Suprapubic skin (tissue), 4 donors: ENCODE results near the gene PRKN. TPM values are rescaled to one million over a fixed set of nuclear protein-coding genes. Genes with fewer than 3 reads are reported as not detected.

ENCODE experiments used
- DNase-seq, 2 donors: peaks; one replicate each; pipeline ENCODE4 v3.0.0-alpha.2; 2019; ENCODE audit warnings: low spot score in 2 of 2
- H3K27ac ChIP-seq: fragments of 200-600 bp; sonication (generic); one replicate; pipeline ENCODE4 v1.5.1; 2019
- H3K27me3 ChIP-seq: fragments of 200-600 bp; sonication (generic); one replicate; pipeline ENCODE4 v1.5.1; 2019
- H3K36me3 ChIP-seq: fragments of 200-600 bp; sonication (generic); one replicate; pipeline ENCODE4 v1.5.1; 2019
- H3K4me1 ChIP-seq: fragments of 200-600 bp; sonication (generic); one replicate; pipeline ENCODE4 v1.5.1; 2019
- H3K4me3 ChIP-seq: fragments of 200-600 bp; sonication (generic); one replicate; pipeline ENCODE4 v1.5.1; 2019; ENCODE audit warnings: mild to moderate bottlenecking
- H3K9me3 ChIP-seq: fragments of 200-600 bp; sonication (generic); one replicate; pipeline ENCODE4 v1.5.1; 2019
- EP300 ChIP-seq: sonication (generic); formaldehyde crosslinking; IDR thresholded peaks from one replicate; pipeline ENCODE4 v1.6.1; 2017; ENCODE audit warnings: antibody characterized with exemption
- POLR2A ChIP-seq, 2 donors: fragments of 450-650 bp; IDR thresholded peaks; one replicate each; pipeline ENCODE4 v1.6.1; 2017; ENCODE audit warnings: antibody characterized with exemption in 2 of 2, mild to moderate bottlenecking in 2 of 2, moderate library complexity in 2 of 2
- POLR2AphosphoS5 ChIP-seq, 3 donors: sonication (generic); formaldehyde crosslinking; IDR thresholded peaks; one replicate each; pipeline ENCODE4 v1.6.1; 2017; ENCODE audit warnings: antibody characterized with exemption in 3 of 3
- WGBS: methylation state at CpG from one replicate; pipeline ENCODE4 v1.1.5; 2018; 5-methylcytosine and 5-hydroxymethylcytosine counted together
- total RNA-seq, 4 donors: library from RNA; depleted of rRNA; stranded (reverse); fragments of >200 nt; gene quantifications; one replicate each; pipeline ENCODE4 v1.1.0, GENCODE V29; 2016
- TF ChIP-seq, protein P1 (sequence below), 2 donors: fragments of 200-600 bp in 1 of 2; fragments of 450-650 bp in 1 of 2; sonication (generic) in 1 of 2; IDR thresholded peaks; one replicate each; pipeline ENCODE4 v1.5.1; 2016 to 2019; ENCODE audit warnings: antibody characterized with exemption in 2 of 2, mild to moderate bottlenecking in 1 of 2, moderate library complexity in 1 of 2

PRKN gene
- total RNA-seq, 4 donors from 2014 or later = 7.2 to 22.8 (median 14.4) TPM

DNA sequence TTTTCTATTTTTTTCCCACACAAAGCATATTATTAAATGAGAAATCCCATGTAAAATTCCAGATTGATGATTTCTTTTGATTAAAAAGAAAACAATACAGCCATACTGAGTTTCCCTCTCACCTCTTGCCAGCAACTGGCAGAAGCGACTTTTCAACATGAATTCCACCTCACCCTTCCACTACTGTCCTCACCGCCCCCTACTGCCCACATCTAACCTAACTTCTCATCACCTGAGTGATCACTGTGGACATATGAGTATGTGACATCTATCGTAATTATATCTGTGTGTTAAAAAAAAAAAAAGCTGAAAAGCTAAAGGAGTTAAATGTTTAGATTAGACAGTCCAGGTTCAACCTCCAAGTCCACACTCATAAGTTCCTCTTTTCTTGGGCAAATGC lies 528.6 kb downstream of the PRKN start:
- Histone ChIP-seq H3K27ac (no peak overlapping the region), H3K27me3 (no peaks in the 10 kb centered on the region), H3K4me1 (peaks cover 2% of the 10 kb centered on the region), H3K9me3 (no peaks in the 10 kb centered on the region), H3K36me3 (no peaks in the 10 kb centered on the region), H3K4me3 (no peak overlapping the region)
- no peak for TF ChIP-seq EP300
- WGBS = 92% methylated on average over 3 of the region's 3 CpGs
- DNase-seq = no peak

DNA sequence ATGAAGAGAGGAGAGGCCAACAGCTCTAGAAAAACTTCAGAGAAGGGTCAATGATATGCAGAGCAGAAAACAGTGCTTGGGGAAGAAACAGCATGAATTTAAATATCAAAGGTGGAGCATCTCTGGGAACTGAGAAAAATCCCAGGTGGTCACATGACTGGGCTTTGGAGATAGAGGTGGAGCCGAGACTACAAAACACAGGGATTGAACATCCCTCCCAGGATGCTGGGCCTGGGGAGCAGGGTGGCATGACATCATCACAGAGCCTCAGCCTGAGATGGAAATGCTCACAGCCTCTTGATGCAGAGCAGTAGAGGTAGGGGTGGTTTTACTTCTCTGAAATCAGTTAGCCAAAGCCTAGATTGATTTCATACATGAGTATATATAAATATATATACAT lies 529.5 kb downstream of the PRKN start:
- H3K4me3 ChIP-seq = no peak overlapping the region
- H3K27ac ChIP-seq = no peak overlapping the region
- no peaks in the 10 kb centered on the region for H3K36me3 ChIP-seq
- H3K27me3 ChIP-seq = no peaks in the 10 kb centered on the region
- H3K9me3 ChIP-seq = no peaks in the 10 kb centered on the region
- H3K4me1 ChIP-seq = peaks cover 2% of the 10 kb centered on the region
- TF ChIP-seq, protein P1, sequence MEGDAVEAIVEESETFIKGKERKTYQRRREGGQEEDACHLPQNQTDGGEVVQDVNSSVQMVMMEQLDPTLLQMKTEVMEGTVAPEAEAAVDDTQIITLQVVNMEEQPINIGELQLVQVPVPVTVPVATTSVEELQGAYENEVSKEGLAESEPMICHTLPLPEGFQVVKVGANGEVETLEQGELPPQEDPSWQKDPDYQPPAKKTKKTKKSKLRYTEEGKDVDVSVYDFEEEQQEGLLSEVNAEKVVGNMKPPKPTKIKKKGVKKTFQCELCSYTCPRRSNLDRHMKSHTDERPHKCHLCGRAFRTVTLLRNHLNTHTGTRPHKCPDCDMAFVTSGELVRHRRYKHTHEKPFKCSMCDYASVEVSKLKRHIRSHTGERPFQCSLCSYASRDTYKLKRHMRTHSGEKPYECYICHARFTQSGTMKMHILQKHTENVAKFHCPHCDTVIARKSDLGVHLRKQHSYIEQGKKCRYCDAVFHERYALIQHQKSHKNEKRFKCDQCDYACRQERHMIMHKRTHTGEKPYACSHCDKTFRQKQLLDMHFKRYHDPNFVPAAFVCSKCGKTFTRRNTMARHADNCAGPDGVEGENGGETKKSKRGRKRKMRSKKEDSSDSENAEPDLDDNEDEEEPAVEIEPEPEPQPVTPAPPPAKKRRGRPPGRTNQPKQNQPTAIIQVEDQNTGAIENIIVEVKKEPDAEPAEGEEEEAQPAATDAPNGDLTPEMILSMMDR (IDR thresholded peaks at IDR 0.05) = no peak
- no peak for TF ChIP-seq EP300
- TF ChIP-seq POLR2AphosphoS5 (IDR thresholded peaks at IDR 0.05) = no peak
- no peak for DNase-seq
- WGBS = 92% methylated on average over 1 of the region's 1 CpG

DNA sequence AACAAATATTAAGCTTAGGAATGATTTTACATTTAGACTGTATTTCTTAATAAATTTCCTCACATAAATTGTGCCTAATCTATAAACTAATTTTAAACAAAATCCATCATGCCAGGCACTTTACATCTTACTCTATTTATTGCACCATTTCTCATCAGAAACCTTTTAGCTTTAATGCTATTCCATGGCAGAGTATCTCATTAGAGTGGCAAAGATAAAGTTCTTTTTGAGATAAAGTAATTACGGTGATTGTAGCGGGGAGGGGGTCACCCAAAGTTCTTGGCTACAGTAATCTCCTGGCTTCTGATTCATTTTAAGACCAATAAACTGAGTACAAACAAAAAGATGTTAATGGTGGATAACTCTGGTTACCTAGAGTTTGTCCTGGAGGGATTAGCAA lies 532.1 kb downstream of the PRKN start:
- Histone ChIP-seq H3K9me3 (no peaks in the 10 kb centered on the region), H3K36me3 (no peaks in the 10 kb centered on the region), H3K27me3 (no peaks in the 10 kb centered on the region), H3K27ac (no peak overlapping the region), H3K4me1 (no peaks in the 10 kb centered on the region), H3K4me3 (no peak overlapping the region)
- 85% methylated on average over 2 of the region's 2 CpGs for WGBS
- TF ChIP-seq, protein P1 (IDR thresholded peaks at IDR 0.05) = no peak
- TF ChIP-seq POLR2A (IDR thresholded peaks at IDR 0.05) (no peak), POLR2AphosphoS5 (IDR thresholded peaks at IDR 0.05) (no peak), EP300 (no peak)
- no peak for DNase-seq

DNA sequence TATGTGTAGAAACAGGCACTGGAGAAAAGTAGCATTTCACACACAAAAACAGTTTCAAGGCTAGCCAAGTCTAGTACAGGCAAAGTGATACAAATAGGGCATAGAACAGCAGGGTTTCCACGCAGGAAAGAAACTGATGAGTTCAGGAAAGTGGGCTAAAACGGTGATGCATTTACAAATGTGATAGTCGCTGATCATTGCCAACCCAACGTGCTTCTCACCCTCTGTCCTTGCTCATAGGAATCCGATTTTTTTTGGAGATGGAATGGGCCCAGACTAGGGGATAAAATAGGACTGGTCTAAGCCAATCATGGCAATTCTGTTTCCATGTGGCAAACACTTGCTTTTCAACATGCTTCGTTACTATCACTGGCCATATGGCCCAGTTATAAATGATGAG lies 536.6 kb downstream of the PRKN start:
- H3K9me3 ChIP-seq = no peaks in the 10 kb centered on the region
- DNase-seq = no peak
- H3K4me1 ChIP-seq = no peaks in the 10 kb centered on the region
- TF ChIP-seq POLR2AphosphoS5 (IDR thresholded peaks at IDR 0.05) (no peak), EP300 (no peak), POLR2A (IDR thresholded peaks at IDR 0.05) (no peak)
- TF ChIP-seq, protein P1 (IDR thresholded peaks at IDR 0.05) = no peak
- H3K27me3 ChIP-seq = no peaks in the 10 kb centered on the region
- WGBS = 85% methylated on average over 6 of the region's 6 CpGs
- H3K36me3 ChIP-seq = no peaks in the 10 kb centered on the region
- H3K4me3 ChIP-seq = no peak overlapping the region
- no peak overlapping the region for H3K27ac ChIP-seq

DNA sequence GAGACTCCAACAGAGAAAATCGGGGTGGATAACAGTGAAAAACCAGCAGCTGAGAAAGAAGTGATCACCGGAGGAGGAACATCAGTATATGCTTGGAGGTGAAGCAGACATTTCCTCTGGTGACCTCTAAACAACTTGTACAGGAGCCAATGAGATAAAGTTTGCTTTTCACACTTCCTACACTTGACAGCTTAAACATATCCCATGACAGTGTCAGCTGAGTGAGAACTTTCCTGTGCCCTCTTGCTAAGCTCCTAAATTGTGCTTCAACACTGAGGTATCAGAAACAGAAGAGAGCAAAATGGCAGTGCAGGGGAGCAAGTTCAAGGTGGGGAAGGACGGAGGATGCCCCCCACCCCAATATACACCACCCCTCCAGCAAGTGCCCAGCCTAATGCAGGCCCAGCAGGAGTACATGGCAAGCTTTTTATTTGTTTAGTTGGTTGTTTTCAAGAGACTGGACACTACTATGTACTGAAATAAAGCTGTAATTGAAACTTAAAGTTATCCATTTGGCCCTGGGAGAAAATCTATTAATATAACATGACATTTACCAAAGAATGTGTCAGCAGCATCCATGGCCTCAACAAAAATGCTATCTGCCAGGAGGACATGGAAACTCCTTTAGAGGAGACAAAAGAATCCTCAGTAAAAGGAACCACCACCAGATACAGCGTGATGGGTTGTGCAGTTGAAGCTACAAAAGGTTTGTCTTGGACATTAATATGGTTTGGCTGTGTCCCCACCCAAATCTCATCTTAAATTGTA lies 540.2 kb downstream of the PRKN start:
- Histone ChIP-seq H3K27ac (no peak overlapping the region), H3K27me3 (no peaks in the 10 kb centered on the region), H3K36me3 (no peaks in the 10 kb centered on the region), H3K9me3 (no peaks in the 10 kb centered on the region), H3K4me1 (no peaks in the 10 kb centered on the region), H3K4me3 (no peak overlapping the region)
- no peak for DNase-seq
- 92% methylated on average over 4 of the region's 4 CpGs for WGBS
- TF ChIP-seq EP300 = no peak
- TF ChIP-seq, protein P1 (IDR thresholded peaks at IDR 0.05) = no peak

DNA sequence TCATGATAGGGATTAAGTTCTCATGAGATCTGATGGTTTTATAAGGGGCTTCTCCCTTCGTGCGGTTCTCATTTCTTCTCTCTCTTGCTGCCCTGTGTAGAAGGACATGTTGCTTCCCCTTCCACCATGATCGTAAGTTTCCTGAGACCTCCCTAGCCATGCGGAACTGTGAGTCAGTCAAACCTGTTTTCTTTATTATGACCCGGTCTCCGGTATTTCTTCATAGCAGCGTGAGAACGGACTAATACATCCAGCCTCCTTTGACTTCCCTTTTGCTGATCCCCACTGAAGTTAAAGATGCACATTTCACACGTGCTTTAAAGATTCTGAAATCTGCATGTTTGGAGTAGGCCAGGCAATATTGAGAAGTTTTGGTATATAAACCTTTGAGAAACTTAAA lies 543.1 kb downstream of the PRKN start:
- Histone ChIP-seq H3K36me3 (no peaks in the 10 kb centered on the region), H3K27ac (no peak overlapping the region), H3K4me3 (no peak overlapping the region), H3K9me3 (no peaks in the 10 kb centered on the region), H3K27me3 (no peaks in the 10 kb centered on the region), H3K4me1 (no peaks in the 10 kb centered on the region)
- TF ChIP-seq, protein P1 (IDR thresholded peaks at IDR 0.05) = no peak
- TF ChIP-seq POLR2AphosphoS5 (IDR thresholded peaks at IDR 0.05) (no peak), EP300 (no peak), POLR2A (IDR thresholded peaks at IDR 0.05) (no peak)
- 86% methylated on average over 9 of the region's 9 CpGs for WGBS
- no peak for DNase-seq
